GM12892 (cell line): ENCODE measurements around the gene FAHD1.

Source experiments
- POLR2A ChIP-seq: IDR thresholded peaks from 2 replicates; pipeline ENCODE4 v1.6.1; 2011; ENCODE audit warnings: low read depth, low read length, control low read depth
- POLR2AphosphoS5 ChIP-seq: IDR thresholded peaks from 2 replicates; pipeline ENCODE4 v1.6.1; 2011; ENCODE audit warnings: low read depth, low read length, control low read depth
- TAF1 ChIP-seq: IDR thresholded peaks from 2 replicates; pipeline ENCODE4 v1.6.1; 2011; ENCODE audit warnings: low read depth, mild to moderate bottlenecking, control low read depth, low read length, borderline replicate concordance

DNA sequence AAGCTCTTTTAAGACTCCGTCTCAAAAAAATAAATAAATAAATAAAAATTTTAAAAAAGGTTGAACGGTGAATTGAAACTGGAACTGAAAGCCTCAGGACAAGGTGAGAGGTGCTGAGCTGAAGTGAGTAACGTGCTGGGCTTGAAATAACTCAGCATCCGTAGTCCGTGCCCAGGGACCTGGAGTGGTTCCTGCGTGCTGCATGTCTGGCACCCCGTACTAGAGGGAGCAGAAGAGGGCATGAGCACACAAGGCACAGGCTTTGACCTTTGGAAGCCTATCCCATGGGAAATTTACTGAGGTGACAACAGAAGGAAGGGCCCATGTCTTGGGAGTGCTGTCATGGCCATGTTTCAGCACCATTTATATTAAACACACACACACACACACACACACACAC is 49.5 kb downstream of the FAHD1 start:
- TF ChIP-seq POLR2AphosphoS5: no peak
- TF ChIP-seq POLR2A: no peak
- TF ChIP-seq TAF1: no peak
